Activated naive CD8-positive, alpha-beta T cell treated with anti-CD3 and anti-CD28 coated beads for 36 hours (primary cell): ENCODE data around the gene NXPH4. TPM values are rescaled to one million over a fixed set of nuclear protein-coding genes. Genes with fewer than 3 reads are reported as not detected.

Experiments
- DNase-seq: peaks from one replicate; pipeline ENCODE4 v3.0.0; 2021
- H3K27ac Mint-ChIP-seq: one replicate; pipeline ENCODE4 v1.8.0; 2022; ENCODE audit warnings: mild to moderate bottlenecking, moderate library complexity, mixed read lengths
- H3K27me3 Mint-ChIP-seq: one replicate; pipeline ENCODE4 v1.8.0; 2022; ENCODE audit warnings: mild to moderate bottlenecking, mixed read lengths
- H3K36me3 Mint-ChIP-seq: one replicate; pipeline ENCODE4 v1.8.0; 2021; ENCODE audit warnings: mild to moderate bottlenecking, mixed read lengths
- H3K4me1 Mint-ChIP-seq: one replicate; pipeline ENCODE4 v1.8.0; 2021; ENCODE audit warnings: mixed read lengths
- H3K4me3 Mint-ChIP-seq: one replicate; pipeline ENCODE4 v1.8.0; 2022; ENCODE audit warnings: mild to moderate bottlenecking, moderate library complexity, mixed read lengths
- H3K9me3 Mint-ChIP-seq: one replicate; pipeline ENCODE4 v1.8.0; 2022; ENCODE audit warnings: mixed read lengths
- total RNA-seq, 2 experiments: library from RNA; stranded (reverse); gene quantifications; one replicate each; pipeline ENCODE4 v1.2.3, GENCODE V29; 2021

Gene NXPH4
- total RNA-seq, 2 experiments from 2014 or later, result 0.19 to 0.26 TPM

GRCh38 chr12:57193706-57194245 lies 22.8 kb upstream of the NXPH4 start:
- no peak overlapping the region for H3K4me3 Mint-ChIP-seq
- H3K27me3 Mint-ChIP-seq, result no peaks in the 10 kb centered on the region
- H3K27ac Mint-ChIP-seq, result no peak overlapping the region
- no peak for DNase-seq
- no peaks in the 10 kb centered on the region for H3K36me3 Mint-ChIP-seq
- no peaks in the 10 kb centered on the region for H3K4me1 Mint-ChIP-seq
- no peaks in the 10 kb centered on the region for H3K9me3 Mint-ChIP-seq

- H3K9me3 Mint-ChIP-seq, result no peaks in the 10 kb centered on the region
- no peak overlapping the region for H3K4me3 Mint-ChIP-seq
- no peaks in the 10 kb centered on the region for H3K36me3 Mint-ChIP-seq
- no peaks in the 10 kb centered on the region for H3K27me3 Mint-ChIP-seq
- no peak overlapping the region for H3K27ac Mint-ChIP-seq
- DNase-seq, result no peak
- H3K4me1 Mint-ChIP-seq, result no peaks in the 10 kb centered on the region
These were observed 22.3 kb upstream of the NXPH4 start for GRCh38 chr12:57194253-57194652.

- Mint-ChIP-seq H3K27me3 (no peaks in the 10 kb centered on the region), H3K27ac (no peak overlapping the region), H3K4me1 (no peaks in the 10 kb centered on the region)
These were observed 21.4 kb upstream of the NXPH4 start for GRCh38 chr12:57195186-57195585.

GRCh38 chr12:57195611-57196371 lies 20.8 kb upstream of the NXPH4 start:
- H3K4me1 Mint-ChIP-seq, result no peaks in the 10 kb centered on the region
- no peak overlapping the region for H3K27ac Mint-ChIP-seq
- no peaks in the 10 kb centered on the region for H3K36me3 Mint-ChIP-seq
- H3K4me3 Mint-ChIP-seq, result no peak overlapping the region
- H3K27me3 Mint-ChIP-seq, result no peaks in the 10 kb centered on the region
- no peak for DNase-seq
- no peaks in the 10 kb centered on the region for H3K9me3 Mint-ChIP-seq

More at GRCh38 chr12:57195186-57195585, 21.4 kb upstream of the NXPH4 start:
- no peaks in the 10 kb centered on the region for H3K36me3 Mint-ChIP-seq
- H3K9me3 Mint-ChIP-seq, result no peaks in the 10 kb centered on the region
- DNase-seq, result no peak
- no peak overlapping the region for H3K4me3 Mint-ChIP-seq

GRCh38 chr12:57196439-57196838 lies 20.2 kb upstream of the NXPH4 start:
- no peaks in the 10 kb centered on the region for H3K4me1 Mint-ChIP-seq
- DNase-seq, result no peak
- no peak overlapping the region for H3K4me3 Mint-ChIP-seq
- no peaks in the 10 kb centered on the region for H3K36me3 Mint-ChIP-seq
- H3K27me3 Mint-ChIP-seq, result no peaks in the 10 kb centered on the region
- H3K27ac Mint-ChIP-seq, result no peak overlapping the region
- no peaks in the 10 kb centered on the region for H3K9me3 Mint-ChIP-seq

GRCh38 chr12:57196956-57197355 lies 19.6 kb upstream of the NXPH4 start:
- no peak for DNase-seq
- H3K9me3 Mint-ChIP-seq, result no peaks in the 10 kb centered on the region
- no peaks in the 10 kb centered on the region for H3K36me3 Mint-ChIP-seq
- no peak overlapping the region for H3K27ac Mint-ChIP-seq
- no peaks in the 10 kb centered on the region for H3K4me1 Mint-ChIP-seq
- H3K27me3 Mint-ChIP-seq, result no peaks in the 10 kb centered on the region
- no peak overlapping the region for H3K4me3 Mint-ChIP-seq

- Mint-ChIP-seq H3K4me1 (no peaks in the 10 kb centered on the region), H3K27ac (no peak overlapping the region)
These were observed 18.3 kb upstream of the NXPH4 start for GRCh38 chr12:57198329-57198728.

GRCh38 chr12:57199191-57199590 lies 17.4 kb upstream of the NXPH4 start:
- Mint-ChIP-seq H3K4me3 (no peak overlapping the region), H3K27me3 (no peaks in the 10 kb centered on the region), H3K27ac (no peak overlapping the region), H3K9me3 (no peaks in the 10 kb centered on the region), H3K4me1 (no peaks in the 10 kb centered on the region), H3K36me3 (no peaks in the 10 kb centered on the region)
- no peak for DNase-seq

More at GRCh38 chr12:57198329-57198728, 18.3 kb upstream of the NXPH4 start:
- Mint-ChIP-seq H3K36me3 (no peaks in the 10 kb centered on the region), H3K4me3 (no peak overlapping the region), H3K9me3 (no peaks in the 10 kb centered on the region), H3K27me3 (no peaks in the 10 kb centered on the region)
- DNase-seq, result no peak

GRCh38 chr12:57200497-57200896 lies 16.1 kb upstream of the NXPH4 start:
- Mint-ChIP-seq H3K27me3 (no peaks in the 10 kb centered on the region), H3K4me1 (no peaks in the 10 kb centered on the region), H3K4me3 (no peak overlapping the region), H3K27ac (no peak overlapping the region), H3K36me3 (no peaks in the 10 kb centered on the region), H3K9me3 (no peaks in the 10 kb centered on the region)
- no peak for DNase-seq

- H3K4me3 Mint-ChIP-seq, result no peak overlapping the region
- DNase-seq, result no peak
- H3K27ac Mint-ChIP-seq, result no peak overlapping the region
- no peaks in the 10 kb centered on the region for H3K4me1 Mint-ChIP-seq
- no peaks in the 10 kb centered on the region for H3K27me3 Mint-ChIP-seq
- H3K9me3 Mint-ChIP-seq, result no peaks in the 10 kb centered on the region
- H3K36me3 Mint-ChIP-seq, result no peaks in the 10 kb centered on the region
These were observed 15.4 kb upstream of the NXPH4 start for GRCh38 chr12:57201219-57201618.

GRCh38 chr12:57201631-57202030 lies 15.0 kb upstream of the NXPH4 start:
- H3K27ac Mint-ChIP-seq, result no peak overlapping the region
- H3K4me3 Mint-ChIP-seq, result no peak overlapping the region
- no peaks in the 10 kb centered on the region for H3K9me3 Mint-ChIP-seq

GRCh38 chr12:57202321-57202720 lies 14.3 kb upstream of the NXPH4 start:
- no peak for DNase-seq
- Mint-ChIP-seq H3K4me3 (no peak overlapping the region), H3K4me1 (no peaks in the 10 kb centered on the region), H3K36me3 (no peaks in the 10 kb centered on the region), H3K27ac (no peak overlapping the region), H3K9me3 (no peaks in the 10 kb centered on the region), H3K27me3 (no peaks in the 10 kb centered on the region)

More at GRCh38 chr12:57201631-57202030, 15.0 kb upstream of the NXPH4 start:
- no peak for DNase-seq
- Mint-ChIP-seq H3K36me3 (no peaks in the 10 kb centered on the region), H3K27me3 (no peaks in the 10 kb centered on the region), H3K4me1 (no peaks in the 10 kb centered on the region)

GRCh38 chr12:57203201-57203600 lies 13.4 kb upstream of the NXPH4 start:
- Mint-ChIP-seq H3K36me3 (no peaks in the 10 kb centered on the region), H3K27me3 (no peaks in the 10 kb centered on the region), H3K4me3 (no peak overlapping the region), H3K27ac (no peak overlapping the region), H3K9me3 (no peaks in the 10 kb centered on the region), H3K4me1 (no peaks in the 10 kb centered on the region)
- DNase-seq, result no peak

- H3K27me3 Mint-ChIP-seq, result no peaks in the 10 kb centered on the region
- H3K4me1 Mint-ChIP-seq, result no peaks in the 10 kb centered on the region
- no peak overlapping the region for H3K27ac Mint-ChIP-seq
- H3K9me3 Mint-ChIP-seq, result no peaks in the 10 kb centered on the region
- no peak overlapping the region for H3K4me3 Mint-ChIP-seq
- H3K36me3 Mint-ChIP-seq, result no peaks in the 10 kb centered on the region
- no peak for DNase-seq
These were observed 12.8 kb upstream of the NXPH4 start for GRCh38 chr12:57203791-57204190.

- DNase-seq, result no peak
- no peaks in the 10 kb centered on the region for H3K4me1 Mint-ChIP-seq
- H3K27me3 Mint-ChIP-seq, result no peaks in the 10 kb centered on the region
- H3K27ac Mint-ChIP-seq, result no peak overlapping the region
- H3K9me3 Mint-ChIP-seq, result no peaks in the 10 kb centered on the region
- no peaks in the 10 kb centered on the region for H3K36me3 Mint-ChIP-seq
- H3K4me3 Mint-ChIP-seq, result no peak overlapping the region
These were observed 12.1 kb upstream of the NXPH4 start for GRCh38 chr12:57204454-57204853.

GRCh38 chr12:57205186-57205585 lies 11.4 kb upstream of the NXPH4 start:
- Mint-ChIP-seq H3K27ac (no peak overlapping the region), H3K27me3 (no peaks in the 10 kb centered on the region), H3K36me3 (no peaks in the 10 kb centered on the region), H3K9me3 (no peaks in the 10 kb centered on the region), H3K4me3 (no peak overlapping the region), H3K4me1 (no peaks in the 10 kb centered on the region)
- no peak for DNase-seq
